GM13976 (cell line): ENCODE measurements around the gene EDNRA.

Source experiments
- DNase-seq: peaks from one replicate; pipeline ENCODE4 v3.0.0; 2012; ENCODE audit warnings: low spot score
- in situ Hi-C: fragments of 300-500 bp; cut with MboI; formaldehyde crosslinking; loops from one replicate; pipeline ENCODE4 v1.12.0; 2022; ENCODE audit warnings: low sequenced_read_pairs, mixed read lengths, inconsistent platforms; ENCODE audit not compliant: unreplicated experiment
- TF ChIP-seq, protein P1 (sequence below): IDR thresholded peaks from 2 replicates; pipeline ENCODE4 v1.5.1; 2012; ENCODE audit warnings: borderline replicate concordance, mild to moderate bottlenecking; ENCODE audit not compliant: insufficient read depth; ENCODE audit errors: extremely low read depth, missing control alignments, control extremely low read depth

EDNRA gene

DNA sequence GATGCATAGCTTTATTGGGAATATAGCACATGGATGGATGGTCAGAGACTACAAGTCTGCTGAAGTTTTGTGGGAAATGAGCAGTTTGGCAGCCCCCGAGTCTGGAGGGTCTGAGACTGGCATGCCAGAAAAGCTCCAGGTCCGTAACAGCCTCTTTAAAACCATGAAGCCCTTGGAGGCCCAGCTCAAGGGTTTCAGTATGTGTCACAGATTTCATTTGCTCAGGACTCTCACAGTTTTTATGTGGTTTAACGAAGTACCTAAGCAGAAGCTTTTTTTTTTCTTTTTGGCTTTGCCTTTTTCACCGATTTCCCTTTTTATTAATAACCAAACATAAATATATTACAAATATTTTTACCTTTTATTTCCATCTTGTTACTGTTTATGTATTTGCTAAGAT lies 105.7 kb downstream of the EDNRA start:
- DNase-seq, result peak; percentile 37
- in situ Hi-C loops, result loop anchor here (25.0 kb wide), 1 partner anchor 424 kb away; no protein-coding TSS in a partner anchor
- TF ChIP-seq, protein P1, sequence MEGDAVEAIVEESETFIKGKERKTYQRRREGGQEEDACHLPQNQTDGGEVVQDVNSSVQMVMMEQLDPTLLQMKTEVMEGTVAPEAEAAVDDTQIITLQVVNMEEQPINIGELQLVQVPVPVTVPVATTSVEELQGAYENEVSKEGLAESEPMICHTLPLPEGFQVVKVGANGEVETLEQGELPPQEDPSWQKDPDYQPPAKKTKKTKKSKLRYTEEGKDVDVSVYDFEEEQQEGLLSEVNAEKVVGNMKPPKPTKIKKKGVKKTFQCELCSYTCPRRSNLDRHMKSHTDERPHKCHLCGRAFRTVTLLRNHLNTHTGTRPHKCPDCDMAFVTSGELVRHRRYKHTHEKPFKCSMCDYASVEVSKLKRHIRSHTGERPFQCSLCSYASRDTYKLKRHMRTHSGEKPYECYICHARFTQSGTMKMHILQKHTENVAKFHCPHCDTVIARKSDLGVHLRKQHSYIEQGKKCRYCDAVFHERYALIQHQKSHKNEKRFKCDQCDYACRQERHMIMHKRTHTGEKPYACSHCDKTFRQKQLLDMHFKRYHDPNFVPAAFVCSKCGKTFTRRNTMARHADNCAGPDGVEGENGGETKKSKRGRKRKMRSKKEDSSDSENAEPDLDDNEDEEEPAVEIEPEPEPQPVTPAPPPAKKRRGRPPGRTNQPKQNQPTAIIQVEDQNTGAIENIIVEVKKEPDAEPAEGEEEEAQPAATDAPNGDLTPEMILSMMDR, result no peak

- DNase-seq, result no peak
- TF ChIP-seq, protein P1, result no peak
- in situ Hi-C loops, result loop anchor here (25.0 kb wide), 1 partner anchor 425 kb away; no protein-coding TSS in a partner anchor
Observed at GRCh38 chr4:147587041-147587440, 106.1 kb downstream of the EDNRA start.

DNA sequence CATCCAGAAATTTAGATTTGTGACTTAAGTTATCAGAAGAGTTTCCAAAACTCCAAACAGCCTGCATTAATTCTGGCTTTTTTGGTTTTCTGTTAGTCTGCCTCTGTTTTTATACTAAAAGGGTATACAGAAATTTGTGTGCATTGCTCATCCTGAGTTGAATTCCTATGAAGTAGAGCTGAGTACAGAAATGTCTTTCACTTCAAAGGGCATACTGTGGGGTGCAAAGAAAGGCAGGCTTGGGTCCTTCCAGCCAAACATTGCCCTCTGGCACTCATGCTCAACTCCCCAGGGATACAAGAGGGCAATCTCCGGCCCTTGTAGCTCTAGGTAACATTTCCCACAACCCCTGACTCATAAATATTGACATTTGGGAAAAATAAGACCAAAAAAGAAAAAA lies 108.7 kb downstream of the EDNRA start:
- no peak for DNase-seq
- in situ Hi-C loops, result loop anchor here (25.0 kb wide), 1 partner anchor 427 kb away; no protein-coding TSS in a partner anchor

GRCh38 chr4:147590249-147590920 lies 109.5 kb downstream of the EDNRA start:
- peak; percentile 63 for DNase-seq
- TF ChIP-seq, protein P1, result peak; percentile 60
- in situ Hi-C loops, result loop anchor here (25.0 kb wide), 1 partner anchor 428 kb away; no protein-coding TSS in a partner anchor

More for the DNA sequence above, 108.7 kb downstream of the EDNRA start:
- TF ChIP-seq, protein P1, result no peak

- DNase-seq, result no peak
- in situ Hi-C loops, result loop anchor here (25.0 kb wide), 1 partner anchor 429 kb away; no protein-coding TSS in a partner anchor
- TF ChIP-seq, protein P1, result no peak
Observed at GRCh38 chr4:147591106-147591505, 110.2 kb downstream of the EDNRA start.

GRCh38 chr4:147594107-147594506 lies 113.2 kb downstream of the EDNRA start:
- DNase-seq, result no peak
- in situ Hi-C loops, result loop anchor here (25.0 kb wide), 1 partner anchor 432 kb away; no protein-coding TSS in a partner anchor
- TF ChIP-seq, protein P1, result no peak
